HG02885 (cell line): ENCODE measurements around the gene PRRX1.

Experiments used
- ATAC-seq: cut with Tn5 transposase; IDR thresholded peaks from one replicate; pipeline ENCODE4 v1.9.1; 2021; ENCODE audit warnings: mild to moderate bottlenecking; ENCODE audit not compliant: unreplicated experiment, poor library complexity

Gene PRRX1

GRCh38 chr1:170685166-170685565 is 21.2 kb downstream of the PRRX1 start:
- no peak for ATAC-seq

- no peak for ATAC-seq
Observed at GRCh38 chr1:170686291-170686690, 22.4 kb downstream of the PRRX1 start.

GRCh38 chr1:170687621-170688020 is 23.7 kb downstream of the PRRX1 start:
- ATAC-seq, result no peak

DNA sequence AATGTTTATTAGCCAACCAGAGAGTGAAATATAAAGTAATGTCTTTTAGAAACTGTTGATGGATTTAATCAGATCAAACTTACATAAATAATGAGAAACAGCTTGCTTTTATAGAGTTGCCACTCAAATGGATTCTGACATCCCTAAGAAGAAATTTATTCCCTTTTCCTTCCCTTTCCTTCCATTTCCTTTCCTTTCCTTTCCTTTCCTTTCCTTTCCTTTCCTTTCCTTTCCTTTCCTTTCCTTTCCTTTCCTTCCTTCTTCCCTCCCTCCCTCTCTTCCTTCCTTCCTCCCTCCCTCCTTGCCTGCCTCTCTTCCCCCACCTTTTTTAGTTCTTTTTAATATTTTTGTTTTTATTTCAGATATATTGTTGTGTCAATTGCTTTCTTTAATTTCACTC is 27.3 kb downstream of the PRRX1 start:
- no peak for ATAC-seq

GRCh38 chr1:170692866-170693575 is 29.1 kb downstream of the PRRX1 start:
- no peak for ATAC-seq

GRCh38 chr1:170694172-170694926 is 30.4 kb downstream of the PRRX1 start:
- no peak for ATAC-seq

- no peak for ATAC-seq
Observed at GRCh38 chr1:170695955-170696590, 32.1 kb downstream of the PRRX1 start.

- no peak for ATAC-seq
Observed at GRCh38 chr1:170696591-170697290, 32.8 kb downstream of the PRRX1 start.

GRCh38 chr1:170697316-170697715 is 33.4 kb downstream of the PRRX1 start:
- no peak for ATAC-seq

DNA sequence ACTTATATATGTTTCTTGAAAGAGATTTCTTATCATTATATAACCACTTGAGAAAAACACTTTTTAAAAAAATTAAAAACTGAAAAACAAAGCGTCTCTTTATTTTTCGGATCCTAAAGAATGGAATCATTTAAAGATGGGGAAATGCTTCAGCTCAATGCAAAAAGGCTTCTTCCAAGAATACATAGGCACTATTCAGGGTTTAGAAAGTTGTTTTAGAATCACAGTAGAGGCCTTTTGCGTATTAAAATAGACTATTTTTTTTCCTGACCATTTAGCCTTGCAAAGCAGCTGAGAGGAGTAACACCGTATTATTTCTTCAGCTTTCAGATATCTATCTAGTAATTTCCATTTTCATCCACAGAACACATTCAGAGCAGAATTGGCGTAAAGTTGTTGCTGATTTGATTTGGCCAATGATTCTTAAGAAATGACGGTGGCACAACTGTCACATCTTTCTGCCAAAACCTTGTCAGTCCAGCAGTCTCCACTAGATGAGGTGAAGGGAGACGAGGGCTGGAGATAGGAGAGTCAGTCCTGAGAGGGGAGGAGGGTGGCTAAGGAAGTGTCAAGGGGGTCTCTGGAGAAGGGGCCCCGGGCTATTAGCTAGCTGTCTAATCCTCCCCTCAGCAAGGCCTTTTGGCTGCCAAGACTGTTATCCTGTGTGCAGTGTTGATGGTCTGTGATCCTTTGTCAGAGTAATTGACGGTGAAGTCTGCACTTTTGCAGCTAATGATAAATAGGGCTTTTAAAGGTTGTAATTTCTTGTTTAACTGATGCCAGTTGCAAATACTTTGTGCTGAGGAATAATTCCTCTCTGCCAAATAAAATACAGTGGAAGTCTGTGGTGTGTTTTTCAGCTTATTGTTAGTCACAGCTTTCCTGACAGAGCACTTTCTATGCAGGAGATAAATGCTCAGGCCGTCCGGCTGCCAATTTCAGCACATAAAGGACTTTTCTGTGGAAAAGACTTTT is 34.7 kb downstream of the PRRX1 start:
- no peak for ATAC-seq

DNA sequence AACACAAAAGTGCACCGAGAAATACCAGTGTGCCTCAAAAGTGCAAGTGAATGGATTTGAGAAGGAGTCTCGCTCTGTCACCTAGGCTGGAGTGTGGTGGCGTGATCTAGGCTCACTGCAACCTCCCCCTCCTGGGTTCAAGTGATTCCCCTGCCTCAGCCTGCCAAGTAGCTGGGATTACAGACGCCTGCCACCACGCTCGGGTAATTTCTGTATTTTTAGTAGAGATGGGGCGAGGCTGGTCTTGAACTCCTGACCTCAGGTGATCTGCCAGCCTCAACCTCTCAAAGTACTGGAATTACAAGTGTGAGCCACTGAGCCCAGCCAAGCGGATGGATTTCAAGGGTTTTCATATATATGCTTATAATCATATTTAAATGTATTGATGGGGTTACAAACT is 35.8 kb downstream of the PRRX1 start:
- no peak for ATAC-seq

DNA sequence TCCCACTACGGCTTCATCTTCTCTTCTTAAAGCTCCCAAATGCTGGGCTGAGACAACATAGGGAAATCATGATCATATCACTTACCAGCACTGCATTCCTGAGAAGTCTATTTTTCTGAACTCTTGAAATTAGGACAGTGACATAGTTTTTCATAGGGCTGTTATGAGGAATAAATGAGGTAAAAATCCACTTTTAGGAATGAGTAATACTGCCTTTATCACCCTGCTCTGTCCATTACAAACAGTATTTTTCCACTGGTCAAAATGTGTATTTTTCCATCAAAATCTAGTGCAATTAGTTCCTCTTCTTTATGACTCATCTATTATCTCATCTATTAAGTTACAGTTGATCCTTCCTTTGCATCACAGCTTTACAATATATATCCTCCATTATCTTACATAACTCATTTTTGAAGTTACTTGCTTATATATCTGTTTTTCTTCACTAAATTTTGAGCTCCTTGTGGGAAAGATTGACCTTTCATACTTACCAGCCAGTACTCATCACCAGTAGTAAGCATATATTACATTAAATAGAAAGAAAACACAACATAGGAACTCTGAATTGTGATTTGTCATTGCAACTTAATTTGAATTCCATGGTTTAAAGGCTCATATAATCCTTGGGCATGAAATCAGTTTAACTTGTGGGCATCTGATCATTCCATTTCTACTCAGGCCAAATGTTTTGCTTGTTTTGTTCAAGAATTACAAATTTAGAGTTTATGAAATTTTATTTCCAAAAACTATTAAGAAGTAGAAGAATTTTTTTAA is 37.1 kb downstream of the PRRX1 start:
- no peak for ATAC-seq

DNA sequence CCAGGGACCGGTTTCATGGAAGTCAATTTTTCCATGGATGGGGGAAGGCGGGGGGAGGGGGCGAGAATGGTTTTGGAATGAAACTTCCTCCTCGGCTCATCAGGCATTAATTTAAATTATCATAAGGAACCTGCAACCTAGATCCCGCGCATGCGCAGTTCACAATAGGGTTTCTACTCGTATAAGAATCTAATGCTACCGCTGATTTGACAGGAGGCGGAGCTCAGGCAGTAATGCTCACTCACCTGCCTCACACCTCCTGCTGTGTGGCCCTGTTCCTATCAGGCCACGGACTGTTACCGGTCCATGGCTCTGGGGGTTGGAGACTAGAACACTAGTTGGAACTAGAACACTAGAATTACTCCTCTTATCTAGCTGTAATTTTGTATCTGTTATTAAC is 38.0 kb downstream of the PRRX1 start:
- ATAC-seq, result no peak

DNA sequence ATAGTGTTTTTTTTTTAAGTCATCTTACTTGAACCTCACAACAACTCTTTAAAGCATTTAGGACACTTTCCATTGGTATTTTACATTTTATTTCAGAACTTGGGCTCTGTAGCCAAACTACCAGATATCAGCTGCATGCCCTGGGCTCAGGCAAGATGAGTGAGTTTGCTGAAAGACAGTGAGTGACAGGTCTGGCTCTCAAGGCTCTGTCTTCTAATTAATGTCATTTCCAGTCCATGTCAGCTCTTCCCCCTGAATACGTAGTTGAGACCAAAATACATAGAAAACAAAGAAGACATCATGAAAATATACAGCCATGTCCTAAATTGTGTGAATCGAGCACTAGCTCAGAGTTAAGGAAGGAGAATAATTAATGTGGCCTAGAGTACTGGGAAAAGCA is 39.7 kb downstream of the PRRX1 start:
- ATAC-seq, result no peak

DNA sequence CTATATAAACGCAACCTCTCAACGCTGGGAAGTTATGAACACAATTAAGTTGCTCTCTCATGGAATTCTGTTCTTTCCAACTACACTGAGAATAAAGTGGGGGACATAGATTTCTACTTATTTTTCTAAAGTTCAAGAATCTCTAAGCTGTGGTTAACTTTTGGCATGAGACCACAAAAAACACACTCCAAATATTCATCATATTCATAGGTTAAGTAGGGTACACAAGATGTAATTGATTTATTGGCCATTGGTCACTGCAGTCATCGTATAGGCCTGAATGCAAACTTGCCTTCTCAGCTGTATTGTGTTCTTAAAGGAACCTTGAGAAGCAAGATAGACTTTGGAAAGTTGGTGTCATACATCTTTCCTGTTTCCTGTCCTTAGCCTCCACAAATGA is 40.3 kb downstream of the PRRX1 start:
- no peak for ATAC-seq

GRCh38 chr1:170705981-170706380 is 42.0 kb downstream of the PRRX1 start:
- ATAC-seq, result no peak

DNA sequence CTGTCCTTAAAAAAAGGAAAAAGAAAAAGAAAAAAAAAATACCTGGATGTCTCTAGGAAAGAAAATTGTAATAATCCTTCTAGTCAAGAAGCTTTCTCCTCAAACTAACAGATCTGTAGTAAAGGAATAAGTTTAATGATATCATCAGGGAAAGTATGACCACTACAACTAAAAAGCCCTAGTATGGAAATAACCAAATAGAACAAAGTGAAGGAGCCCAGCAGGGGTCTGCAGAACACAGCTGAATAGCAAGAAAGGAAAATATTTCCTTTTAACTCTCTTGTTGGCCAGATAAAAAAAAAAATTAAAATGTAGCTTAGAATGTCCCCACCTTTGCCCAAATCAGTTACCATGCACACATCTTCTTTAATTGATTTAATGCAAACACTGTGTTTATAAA is 43.2 kb downstream of the PRRX1 start:
- no peak for ATAC-seq

- ATAC-seq, result no peak
Observed at GRCh38 chr1:170707959-170708655, 44.2 kb downstream of the PRRX1 start.
